Psoas muscle (tissue), 8 donors: ENCODE results near the gene COL19A1. TPM values are rescaled to one million over a fixed set of nuclear protein-coding genes. Genes with fewer than 3 reads are reported as not detected.

Source experiments
- ATAC-seq, 4 donors: fragments of 200-7000 bp; cut with Tn5 transposase; one replicate each; pipeline ENCODE4 v1.9.1; 2020; ENCODE audit warnings: moderate library complexity in 3 of 4, mild to moderate bottlenecking in 2 of 4
- DNase-seq, 2 donors: peaks; one replicate each; pipeline ENCODE4 v3.0.0-alpha.2; 2020
- H3K27ac ChIP-seq: fragments of 200-600 bp; one replicate; pipeline ENCODE4 v1.8.0; 2022
- H3K27me3 ChIP-seq, 3 donors: fragments of 200-600 bp in 1 of 3; one replicate each; pipeline versions ENCODE4 v1.6.1 to v1.8.0; 2013 to 2022; ENCODE audit warnings: low read length in 2 of 3, mild to moderate bottlenecking in 2 of 3, moderate library complexity in 1 of 3; ENCODE audit not compliant: insufficient read depth in 3 of 3
- H3K36me3 ChIP-seq, 2 donors: fragments of 200-600 bp in 1 of 2; one replicate each; pipeline versions ENCODE4 v1.6.1 to v1.8.0; 2013 to 2022; ENCODE audit warnings: low read depth in 1 of 2, mild to moderate bottlenecking in 1 of 2, moderate library complexity in 1 of 2; ENCODE audit not compliant: insufficient read depth in 1 of 2
- H3K4me1 ChIP-seq: fragments of 200-600 bp; one replicate; pipeline ENCODE4 v1.8.0; 2022
- H3K4me3 ChIP-seq: fragments of 200-600 bp; one replicate; pipeline ENCODE4 v1.8.0; 2022; ENCODE audit warnings: mild to moderate bottlenecking
- H3K9me3 ChIP-seq: fragments of 200-600 bp; one replicate; pipeline ENCODE4 v1.8.0; 2022
- CTCF ChIP-seq: fragments of 200-600 bp; IDR thresholded peaks from one replicate; pipeline ENCODE4 v1.8.0; 2022; ENCODE audit warnings: antibody characterized with exemption
- WGBS, 3 donors: extraction: QIAGEN DNeasy Blood & Tissue Kit; methylation state at CpG; one replicate each; pipeline versions ENCODE4 v1.1.6 to v1.1.7; 2013; 5-methylcytosine and 5-hydroxymethylcytosine counted together
- intact Hi-C, 2 donors: fragments of 100-400 bp; cut with DNase I; formaldehyde crosslinking; loops; one replicate each; pipeline versions ENCODE4 v1.11.0 to v1.14.2; 2022
- polyA plus RNA-seq, 3 donors: library from polyadenylated mRNA; stranded (reverse); fragments of 200-250 nt; gene quantifications; one replicate each; pipeline ENCODE4 v1.2.3, GENCODE V29; 2013
- total RNA-seq, 4 donors: library from RNA; stranded (reverse); fragmentation: NEBNext Ultra II Directional in 2 of 4; extraction: Animal tissue kit (Norgen Biotek cat#: 25700) in 2 of 4; gene quantifications; one replicate each; pipeline versions ENCODE4 v1.2.1 to v1.2.4, GENCODE V29; 2021 to 2023
- donor health status: healthy with polysubstance abuse.
- donor health status: DM: no; HTN: no; CAD: no; lungs with moderate emphysema.
- donor health status: Bipolar disorder and iron deficiency.
- donor health status: healthy.
- donor health status: DM: yes; HTN: yes; CAD: no.
- donor health status: DM: no; HTN: no; CAD: no.
- donor health status: DM: no; HTN: no; CAD: no.
- donor health status: DM: yes; HTN: yes; CAD: no.

Gene COL19A1
- total and polyA plus RNA-seq, 7 donors, result 0.01 to 10.3 (median 0.33) TPM

GRCh38 chr6:69894578-69895347, 28.4 kb downstream of the COL19A1 start:
- WGBS, 3 donors, result 75 to 78% (median 78%) methylated on average over 8 of the region's 8 CpGs
- H3K36me3 ChIP-seq, result no peaks in the 10 kb centered on the region
- no peak for TF ChIP-seq CTCF
- H3K9me3 ChIP-seq, result no peaks in the 10 kb centered on the region
- DNase-seq, result no peak
- ATAC-seq, result no peak
- no peak overlapping the region for H3K4me3 ChIP-seq
- intact Hi-C loops, result no loop called here
- H3K4me1 ChIP-seq, result no peaks in the 10 kb centered on the region
- no peaks in the 10 kb centered on the region for H3K27me3 ChIP-seq
- no peak overlapping the region for H3K27ac ChIP-seq

GRCh38 chr6:69895396-69895795, 29.0 kb downstream of the COL19A1 start:
- DNase-seq (no peak), ATAC-seq (no peak)
- Histone ChIP-seq H3K36me3 (no peaks in the 10 kb centered on the region), H3K4me3 (no peak overlapping the region), H3K27ac (no peak overlapping the region), H3K27me3 (no peaks in the 10 kb centered on the region), H3K4me1 (no peaks in the 10 kb centered on the region), H3K9me3 (no peaks in the 10 kb centered on the region)
- 92 to 96% (median 92%) methylated on average over 4 of the region's 4 CpGs for WGBS, 3 donors
- intact Hi-C loops, result no loop called here
- no peak for TF ChIP-seq CTCF

GRCh38 chr6:69900869-69901268, 34.5 kb downstream of the COL19A1 start:
- no peaks in the 10 kb centered on the region for H3K4me1 ChIP-seq
- ATAC-seq, result no peak
- no peak overlapping the region for H3K4me3 ChIP-seq
- no peaks in the 10 kb centered on the region for H3K27me3 ChIP-seq
- 98 to 99% (median 99%) methylated on average over 2 of the region's 2 CpGs for WGBS, 3 donors
- no peaks in the 10 kb centered on the region for H3K9me3 ChIP-seq
- no peak for TF ChIP-seq CTCF
- no peak overlapping the region for H3K27ac ChIP-seq
- intact Hi-C loops, result no loop called here
- H3K36me3 ChIP-seq, result no peaks in the 10 kb centered on the region
- no peak for DNase-seq

GRCh38 chr6:69901361-69901760, 35.0 kb downstream of the COL19A1 start:
- Histone ChIP-seq H3K9me3 (no peaks in the 10 kb centered on the region), H3K27ac (no peak overlapping the region), H3K27me3 (no peaks in the 10 kb centered on the region), H3K4me3 (no peak overlapping the region), H3K36me3 (no peaks in the 10 kb centered on the region), H3K4me1 (no peaks in the 10 kb centered on the region)
- TF ChIP-seq CTCF, result no peak
- intact Hi-C loops, result no loop called here
- ATAC-seq (no peak), DNase-seq (no peak)
- 82 to 89% (median 87%) methylated on average over 3 of the region's 3 CpGs for WGBS, 3 donors

GRCh38 chr6:69907981-69908498, 41.7 kb downstream of the COL19A1 start:
- H3K4me3 ChIP-seq, result no peak overlapping the region
- ATAC-seq (no peak), DNase-seq (no peak)
- H3K9me3 ChIP-seq, result no peaks in the 10 kb centered on the region
- TF ChIP-seq CTCF, result no peak
- no peaks in the 10 kb centered on the region for H3K4me1 ChIP-seq
- no peaks in the 10 kb centered on the region for H3K27me3 ChIP-seq
- H3K36me3 ChIP-seq, result no peaks in the 10 kb centered on the region
- intact Hi-C loops, result no loop called here
- WGBS, 3 donors, result 58 to 71% (median 66%) methylated on average over 1 of the region's 1 CpG
- no peak overlapping the region for H3K27ac ChIP-seq
